ENCODE data around the gene ANKS3.
A peak's percentile ranks its signal among the peaks of the same experiment; 100 is the strongest.

ANKS3 gene

GRCh38 chr16:4696905-4697847 lies 36.9 kb downstream of the ANKS3 start:
- DNase-seq (ENCODE audit: insufficient read length, low spot score) (no peak), FAIRE-seq (no peak)

- FAIRE-seq (no peak), DNase-seq (ENCODE audit: insufficient read length, low spot score) (no peak)
These were observed 37.7 kb downstream of the ANKS3 start for GRCh38 chr16:4696172-4696904.

- no peak for DNase-seq (ENCODE audit: insufficient read length, low spot score)
- FAIRE-seq: no peak
These were observed 38.4 kb downstream of the ANKS3 start for GRCh38 chr16:4695473-4696171.

GRCh38 chr16:4694642-4695451 lies 39.2 kb downstream of the ANKS3 start:
- FAIRE-seq (no peak), DNase-seq (ENCODE audit: insufficient read length, low spot score) (no peak)

GRCh38 chr16:4693956-4694641 lies 40.0 kb downstream of the ANKS3 start:
- DNase-seq (ENCODE audit: insufficient read length, low spot score) (peak; percentile 71), FAIRE-seq (no peak)

- peak; percentile 98 for FAIRE-seq
These were observed 40.6 kb downstream of the ANKS3 start, which contains the start of gene NUDT16L1 for GRCh38 chr16:4693296-4693955. Gene NUDT16L1, plus strand, starts transcription at chr16:4693562. Its CDS starts 165 bp downstream, at chr16:4693727.

GRCh38 chr16:4692460-4693295 lies 41.4 kb downstream of the ANKS3 start:
- DNase-seq (ENCODE audit: insufficient read length, low spot score) (no peak), FAIRE-seq (peak; percentile 42)

More at GRCh38 chr16:4693296-4693955, 40.6 kb downstream of the ANKS3 start, which contains the start of gene NUDT16L1:
- DNase-seq (ENCODE audit: insufficient read length, low spot score): peak; percentile 99

- FAIRE-seq (no peak), DNase-seq (ENCODE audit: insufficient read length, low spot score) (no peak)
These were observed 42.2 kb downstream of the ANKS3 start for GRCh38 chr16:4691666-4692412.

GRCh38 chr16:4690946-4691665 lies 43.0 kb downstream of the ANKS3 start:
- FAIRE-seq (no peak), DNase-seq (ENCODE audit: insufficient read length, low spot score) (no peak)

- DNase-seq (ENCODE audit: insufficient read length, low spot score): no peak
- FAIRE-seq: no peak
These were observed 44.0 kb downstream of the ANKS3 start for GRCh38 chr16:4689864-4690704.

GRCh38 chr16:4689091-4689671 lies 44.9 kb downstream of the ANKS3 start:
- DNase-seq (ENCODE audit: insufficient read length, low spot score): no peak

GRCh38 chr16:4688674-4689045 lies 45.4 kb downstream of the ANKS3 start:
- DNase-seq (ENCODE audit: insufficient read length, low spot score): no peak
- no peak for FAIRE-seq

More at GRCh38 chr16:4689091-4689671, 44.9 kb downstream of the ANKS3 start:
- no peak for FAIRE-seq

GRCh38 chr16:4687946-4688673 lies 46.0 kb downstream of the ANKS3 start:
- DNase-seq (ENCODE audit: insufficient read length, low spot score) (no peak), FAIRE-seq (no peak)

GRCh38 chr16:4687416-4687815 lies 46.7 kb downstream of the ANKS3 start:
- FAIRE-seq (no peak), DNase-seq (ENCODE audit: insufficient read length, low spot score) (no peak)

Data from GM19239 (cell line).